Coronary artery (tissue), 2 donors: ENCODE results near the gene HBS1L.

Experiments
- DNase-seq: peaks from one replicate; pipeline ENCODE4 v3.0.0-alpha.2; 2017; ENCODE audit warnings: low spot score
- H3K27ac ChIP-seq, 2 donors: fragments of 200-600 bp; sonication (generic); one replicate each; pipeline ENCODE4 v1.5.1; 2016 to 2019
- H3K4me3 ChIP-seq: fragments of 200-600 bp; sonication (generic); 2 replicates; pipeline ENCODE4 v1.5.1; 2016; ENCODE audit warnings: mild to moderate bottlenecking, moderate library complexity
- CTCF ChIP-seq: fragments of 200-600 bp; sonication (generic); IDR thresholded peaks from one replicate; pipeline ENCODE4 v1.5.1; 2019; ENCODE audit warnings: antibody characterized with exemption

Gene HBS1L

GRCh38 chr6:135094403-135094821, 39.8 kb upstream of the HBS1L start:
- H3K4me3 ChIP-seq: no peak overlapping the region
- no peak for TF ChIP-seq CTCF
- no peak for DNase-seq
- H3K27ac ChIP-seq: no peak overlapping the region

- DNase-seq: no peak
- no peak for TF ChIP-seq CTCF
- Histone ChIP-seq H3K27ac (no peak overlapping the region), H3K4me3 (no peak overlapping the region)
Measured at GRCh38 chr6:135093578-135093977, 39.0 kb upstream of the HBS1L start.

GRCh38 chr6:135092724-135093123, 38.1 kb upstream of the HBS1L start:
- Histone ChIP-seq H3K4me3 (no peak overlapping the region), H3K27ac (no peak overlapping the region)
- no peak for DNase-seq
- TF ChIP-seq CTCF: no peak

GRCh38 chr6:135090819-135091218, 36.2 kb upstream of the HBS1L start:
- TF ChIP-seq CTCF: no peak
- H3K27ac ChIP-seq: no peak overlapping the region
- H3K4me3 ChIP-seq: no peak overlapping the region
- no peak for DNase-seq

GRCh38 chr6:135089901-135090300, 35.3 kb upstream of the HBS1L start:
- Histone ChIP-seq H3K27ac (no peak overlapping the region), H3K4me3 (no peak overlapping the region)
- no peak for TF ChIP-seq CTCF
- no peak for DNase-seq

GRCh38 chr6:135088818-135089809, 34.5 kb upstream of the HBS1L start:
- TF ChIP-seq CTCF: no peak
- Histone ChIP-seq H3K27ac (no peak overlapping the region), H3K4me3 (no peak overlapping the region)
- DNase-seq: no peak

- DNase-seq: no peak
- TF ChIP-seq CTCF: no peak
- Histone ChIP-seq H3K4me3 (no peak overlapping the region), H3K27ac (no peak overlapping the region)
Measured at GRCh38 chr6:135088281-135088680, 33.7 kb upstream of the HBS1L start.
